Esophagus muscularis mucosa (tissue), 4 donors: ENCODE measurements around the gene ADCY5.

Experiments used
- EP300 ChIP-seq: sonication (generic); formaldehyde crosslinking; IDR thresholded peaks from one replicate; pipeline ENCODE4 v1.6.1; 2017; ENCODE audit warnings: antibody characterized with exemption
- POLR2AphosphoS5 ChIP-seq, 2 donors: sonication (generic); formaldehyde crosslinking; IDR thresholded peaks; one replicate each; pipeline ENCODE4 v1.6.1; 2017; ENCODE audit warnings: antibody characterized with exemption in 2 of 2
- TF ChIP-seq, protein P1 (sequence below), 3 experiments: fragments of 200-600 bp in 2 of 3; fragments of 450-650 bp in 1 of 3; sonication (generic) in 2 of 3; IDR thresholded peaks; one replicate each; pipeline ENCODE4 v1.5.1; 2017 to 2019; ENCODE audit warnings: antibody characterized with exemption in 3 of 3, mild to moderate bottlenecking in 2 of 3, moderate library complexity in 1 of 3

DNA sequence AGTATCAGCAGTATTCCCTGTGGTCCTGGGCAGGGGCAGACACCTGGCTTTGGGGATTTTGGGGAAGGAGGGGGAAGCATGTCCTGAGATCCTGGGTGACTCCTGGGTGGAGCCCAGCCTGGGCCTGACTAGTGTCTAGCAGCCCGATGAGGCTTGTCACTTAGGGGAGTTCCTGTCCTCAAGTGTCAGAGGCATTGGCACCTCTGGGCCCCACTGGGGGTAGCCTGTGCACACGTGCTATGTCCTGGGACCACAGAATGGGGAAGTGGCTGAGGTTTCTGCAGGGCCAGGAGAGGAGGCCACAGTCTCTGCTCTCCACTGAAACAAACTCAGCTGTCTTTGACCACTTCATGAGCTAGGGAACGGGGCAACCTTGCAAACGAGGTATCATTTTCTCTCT is 31.5 kb upstream of the ADCY5 start:
- TF ChIP-seq, protein P1, sequence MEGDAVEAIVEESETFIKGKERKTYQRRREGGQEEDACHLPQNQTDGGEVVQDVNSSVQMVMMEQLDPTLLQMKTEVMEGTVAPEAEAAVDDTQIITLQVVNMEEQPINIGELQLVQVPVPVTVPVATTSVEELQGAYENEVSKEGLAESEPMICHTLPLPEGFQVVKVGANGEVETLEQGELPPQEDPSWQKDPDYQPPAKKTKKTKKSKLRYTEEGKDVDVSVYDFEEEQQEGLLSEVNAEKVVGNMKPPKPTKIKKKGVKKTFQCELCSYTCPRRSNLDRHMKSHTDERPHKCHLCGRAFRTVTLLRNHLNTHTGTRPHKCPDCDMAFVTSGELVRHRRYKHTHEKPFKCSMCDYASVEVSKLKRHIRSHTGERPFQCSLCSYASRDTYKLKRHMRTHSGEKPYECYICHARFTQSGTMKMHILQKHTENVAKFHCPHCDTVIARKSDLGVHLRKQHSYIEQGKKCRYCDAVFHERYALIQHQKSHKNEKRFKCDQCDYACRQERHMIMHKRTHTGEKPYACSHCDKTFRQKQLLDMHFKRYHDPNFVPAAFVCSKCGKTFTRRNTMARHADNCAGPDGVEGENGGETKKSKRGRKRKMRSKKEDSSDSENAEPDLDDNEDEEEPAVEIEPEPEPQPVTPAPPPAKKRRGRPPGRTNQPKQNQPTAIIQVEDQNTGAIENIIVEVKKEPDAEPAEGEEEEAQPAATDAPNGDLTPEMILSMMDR (IDR thresholded peaks at IDR 0.05): no peak
- TF ChIP-seq POLR2AphosphoS5 (IDR thresholded peaks at IDR 0.05): no peak
- TF ChIP-seq EP300: no peak
